Inferior parietal cortex (tissue), 1 donor: Measurements from ENCODE around the gene TUBB4B.
A peak's percentile ranks its signal among the peaks of the same experiment; 100 is the strongest.

Source experiments
- DNase-seq: peaks from one replicate; pipeline ENCODE4 v3.0.0-alpha.2; 2016; ENCODE audit errors: extremely low spot score

TUBB4B gene

DNA sequence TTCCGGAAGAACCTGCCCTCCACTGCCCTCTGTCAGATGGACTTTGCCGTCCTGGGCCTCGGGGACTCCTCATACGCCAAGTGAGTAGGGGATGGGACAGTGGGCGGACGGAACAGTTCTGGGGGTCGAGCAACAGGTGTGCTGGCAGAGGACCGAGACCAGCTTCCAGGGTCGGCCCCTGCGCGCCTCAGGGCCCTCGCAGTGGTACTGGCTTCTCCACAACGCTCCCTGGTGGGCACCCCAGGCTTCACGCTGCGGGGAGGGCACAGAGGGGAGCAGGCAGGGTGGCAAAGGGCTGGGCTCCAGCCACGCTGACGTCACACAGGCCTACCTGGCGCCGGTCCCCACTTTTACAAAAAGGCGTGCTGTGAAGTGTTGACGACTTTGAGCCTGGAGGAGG, 28.6 kb upstream of the TUBB4B start:
- DNase-seq, result no peak

DNA sequence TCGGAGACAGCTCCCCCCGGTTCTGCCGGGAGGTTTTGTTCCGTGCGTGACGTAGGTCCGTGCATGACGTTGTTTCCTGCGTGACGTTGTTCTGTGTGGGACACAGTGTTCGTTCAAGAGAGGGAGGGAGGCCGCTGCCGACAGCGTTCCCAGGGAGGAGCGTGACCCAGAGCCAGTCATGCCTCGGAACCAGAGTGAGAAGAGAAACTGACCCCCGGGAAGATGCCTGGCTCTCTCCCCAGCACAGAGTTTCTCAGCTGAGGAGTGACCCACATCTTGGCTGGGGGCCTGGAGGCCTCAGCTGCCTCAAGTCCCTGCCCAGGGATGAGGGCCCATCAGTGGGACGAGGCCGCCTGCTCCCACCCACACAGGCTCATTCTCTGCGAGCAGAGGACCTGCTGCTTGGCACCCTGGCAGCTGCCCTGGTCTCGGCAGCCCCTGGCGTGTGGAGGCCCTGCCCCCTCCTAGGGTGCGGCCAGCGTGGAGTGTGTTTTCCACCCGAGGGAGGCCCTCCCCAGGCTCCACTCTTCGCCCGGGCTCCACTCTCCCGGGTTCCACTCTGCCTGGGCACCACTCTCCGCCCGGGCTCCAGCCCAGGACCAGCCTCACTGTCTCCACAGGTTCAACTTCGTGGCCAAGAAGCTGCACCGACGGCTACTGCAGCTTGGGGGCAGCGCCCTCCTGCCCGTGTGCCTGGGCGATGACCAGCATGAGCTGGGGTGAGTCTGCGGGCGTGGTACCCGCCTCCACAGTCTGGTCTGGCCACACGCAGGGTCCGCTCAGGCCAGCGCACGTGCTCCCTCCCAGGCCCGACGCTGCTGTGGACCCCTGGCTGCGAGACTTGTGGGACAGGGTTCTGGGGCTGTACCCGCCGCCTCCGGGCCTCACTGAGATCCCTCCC, 27.7 kb upstream of the TUBB4B start:
- DNase-seq, result no peak

DNA sequence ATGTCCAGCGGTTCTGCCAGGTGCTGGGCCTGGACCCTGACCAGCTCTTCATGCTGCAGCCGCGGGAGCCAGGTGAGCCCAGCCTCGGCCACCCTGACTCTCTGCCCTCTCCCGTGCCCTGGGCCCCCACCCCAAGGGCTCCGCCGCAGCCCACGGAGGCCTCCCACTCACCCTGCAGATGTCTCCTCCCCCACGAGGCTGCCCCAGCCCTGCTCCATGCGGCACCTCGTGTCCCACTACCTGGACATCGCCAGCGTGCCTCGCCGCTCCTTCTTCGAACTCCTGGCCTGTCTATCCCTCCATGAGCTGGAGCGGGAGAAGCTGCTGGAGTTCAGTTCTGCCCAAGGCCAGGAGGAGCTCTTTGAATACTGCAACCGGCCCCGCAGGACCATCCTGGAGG, 26.5 kb upstream of the TUBB4B start:
- DNase-seq, result no peak

DNA sequence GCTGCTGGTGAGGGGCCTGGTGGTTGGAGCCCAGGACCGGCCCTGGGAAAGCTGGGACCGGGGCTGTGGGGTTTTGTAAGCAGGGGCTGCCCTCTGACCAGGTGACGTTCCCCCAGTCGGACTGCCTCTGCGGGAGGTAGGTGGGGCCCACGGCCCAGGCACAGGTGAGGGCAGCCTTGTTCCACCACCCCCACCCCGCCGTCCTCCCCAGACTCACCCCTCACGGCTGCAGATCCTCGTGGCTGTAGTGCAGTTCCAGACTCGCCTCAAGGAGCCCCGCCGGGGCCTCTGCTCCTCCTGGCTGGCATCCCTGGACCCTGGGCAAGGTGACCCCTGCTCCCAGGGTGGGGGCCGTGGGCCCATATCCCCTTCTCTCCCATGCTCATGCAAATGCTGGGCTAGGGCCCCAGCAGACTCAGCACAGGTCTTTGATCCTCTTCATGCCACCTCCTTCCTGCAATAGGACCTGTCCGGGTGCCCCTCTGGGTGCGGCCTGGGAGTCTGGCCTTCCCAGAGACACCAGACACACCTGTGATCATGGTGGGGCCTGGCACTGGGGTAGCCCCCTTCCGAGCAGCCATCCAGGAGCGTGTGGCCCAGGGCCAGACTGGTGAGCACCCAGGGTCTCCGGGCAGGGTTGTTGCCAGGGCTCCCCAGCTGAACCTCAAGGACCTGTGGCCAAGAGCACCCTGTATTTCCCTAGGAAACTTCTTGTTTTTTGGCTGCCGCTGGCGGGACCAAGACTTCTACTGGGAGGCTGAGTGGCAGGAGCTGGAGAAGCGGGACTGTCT, 25.7 kb upstream of the TUBB4B start:
- no peak for DNase-seq

DNA sequence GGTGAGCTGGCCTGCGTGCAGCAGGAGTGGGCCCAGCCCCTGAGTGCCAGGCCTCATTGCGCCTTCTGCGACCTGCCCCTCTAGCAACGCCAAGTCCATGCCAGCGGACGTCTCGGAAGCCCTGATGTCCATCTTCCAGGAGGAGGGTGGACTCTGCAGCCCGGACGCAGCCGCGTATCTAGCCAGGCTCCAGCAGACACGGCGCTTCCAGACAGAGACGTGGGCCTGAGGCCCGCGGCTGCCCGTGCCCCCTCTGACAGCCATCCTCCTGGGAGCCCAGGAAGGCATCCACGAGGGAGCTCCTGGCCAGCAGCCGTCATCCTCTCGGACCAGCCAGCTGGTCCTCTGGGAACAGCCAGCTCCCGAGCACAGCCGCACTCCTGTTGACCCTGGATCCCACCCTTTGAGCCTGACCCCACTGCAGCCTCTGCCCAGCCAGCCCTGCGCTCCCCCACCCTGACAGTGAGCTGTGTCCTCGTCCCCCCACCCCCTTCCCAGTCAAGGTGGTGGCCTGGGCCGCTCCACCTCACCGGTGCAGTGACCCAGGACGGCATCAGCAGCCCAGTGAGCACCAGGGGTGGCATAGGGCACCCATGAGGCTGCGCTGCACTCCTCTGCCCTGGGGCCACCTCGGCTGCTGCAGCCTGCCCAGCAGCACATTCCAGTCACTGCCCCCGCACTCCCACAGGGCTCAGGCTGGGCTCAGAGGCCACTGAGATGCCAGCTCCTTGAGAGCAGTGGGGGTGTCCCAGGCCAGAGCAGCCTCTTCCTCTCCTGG, 24.7 kb upstream of the TUBB4B start:
- DNase-seq, result no peak

- DNase-seq, result no peak
Measured at GRCh38 chr9:137217276-137218211, 23.5 kb upstream of the TUBB4B start.

GRCh38 chr9:137218212-137218753, 22.8 kb upstream of the TUBB4B start:
- DNase-seq, result no peak

- no peak for DNase-seq
Measured at GRCh38 chr9:137218754-137219271, 22.3 kb upstream of the TUBB4B start.

DNA sequence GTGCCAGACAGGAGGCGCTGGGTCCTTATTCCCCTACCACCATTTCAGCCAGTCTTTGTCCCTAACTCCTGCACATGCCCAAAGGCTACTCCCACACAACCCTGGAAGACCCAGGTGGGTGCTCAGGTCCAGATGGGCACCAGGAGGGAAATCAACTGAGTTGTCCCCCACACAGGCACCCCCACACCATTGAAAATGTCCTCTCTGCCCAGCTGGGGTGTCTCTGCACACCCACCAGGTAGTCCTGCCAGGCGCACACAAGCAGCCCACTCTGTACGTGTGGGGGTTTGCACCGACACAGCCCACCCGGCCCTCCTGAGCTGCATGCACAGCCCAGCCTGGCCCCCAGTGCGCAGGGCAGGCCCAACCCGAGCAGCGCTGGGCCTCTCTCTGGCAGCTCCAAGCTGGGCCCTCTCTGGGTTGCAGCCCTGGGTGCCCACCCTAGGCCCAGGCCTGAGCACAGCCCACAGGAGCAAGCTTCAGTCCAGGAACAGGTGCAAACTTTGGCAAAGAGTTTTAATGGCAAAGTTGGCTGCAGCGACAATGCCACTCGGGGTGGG, 21.2 kb upstream of the TUBB4B start:
- DNase-seq, result no peak

- no peak for DNase-seq
Measured at GRCh38 chr9:137220317-137221094, 20.6 kb upstream of the TUBB4B start.

DNA sequence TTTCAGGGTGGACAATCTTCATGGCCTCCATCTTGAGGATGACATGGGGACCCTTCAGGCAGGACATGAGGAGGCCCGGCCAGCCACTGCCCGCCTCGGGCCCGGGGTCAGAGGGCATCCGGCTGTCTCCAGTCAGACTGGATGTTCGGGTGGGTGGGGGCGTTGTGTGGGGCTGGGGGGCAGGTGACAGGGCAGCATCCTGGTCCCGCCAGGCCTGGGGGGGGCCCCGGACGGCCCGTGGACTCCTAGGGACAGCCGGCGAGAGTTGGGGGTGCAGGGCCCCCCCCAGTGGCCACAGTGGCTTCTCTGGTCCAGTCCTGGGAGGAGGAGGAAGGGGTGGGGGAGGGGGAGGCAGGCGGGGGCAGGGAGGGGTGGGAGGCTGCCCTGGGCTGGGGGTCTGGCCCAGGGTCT, 20.0 kb upstream of the TUBB4B start:
- no peak for DNase-seq

DNA sequence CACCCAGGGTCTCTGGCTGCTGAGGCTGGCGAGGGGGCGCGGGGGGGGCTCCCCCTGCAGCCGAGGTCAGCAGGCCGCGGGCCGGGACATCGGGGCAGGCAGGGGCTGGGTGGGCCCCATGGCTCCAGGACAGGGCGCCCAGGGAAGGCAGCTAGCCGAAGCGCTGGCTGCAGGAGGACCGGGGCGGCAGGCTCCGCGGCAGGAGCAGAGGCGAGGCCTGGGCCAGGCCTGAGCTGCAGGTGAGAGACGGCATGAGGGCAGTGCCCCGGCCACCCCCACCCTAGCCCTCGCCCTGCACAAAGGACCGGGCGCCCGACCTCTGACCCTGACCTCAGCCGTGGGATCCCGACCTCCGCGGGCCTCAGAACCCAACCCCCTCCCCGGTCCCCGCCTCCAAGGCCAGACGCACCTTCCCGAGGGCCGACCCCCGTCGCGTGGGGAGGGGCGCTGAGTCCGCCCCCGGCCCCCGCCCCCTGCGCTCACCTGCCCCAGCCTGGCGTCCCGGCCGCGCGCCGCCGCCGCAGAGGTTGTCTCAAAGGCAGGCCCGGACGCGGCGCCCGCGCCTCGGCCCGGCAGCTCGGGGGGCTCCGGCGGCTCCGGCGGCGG, 19.5 kb upstream of the TUBB4B start:
- DNase-seq, result no peak

DNA sequence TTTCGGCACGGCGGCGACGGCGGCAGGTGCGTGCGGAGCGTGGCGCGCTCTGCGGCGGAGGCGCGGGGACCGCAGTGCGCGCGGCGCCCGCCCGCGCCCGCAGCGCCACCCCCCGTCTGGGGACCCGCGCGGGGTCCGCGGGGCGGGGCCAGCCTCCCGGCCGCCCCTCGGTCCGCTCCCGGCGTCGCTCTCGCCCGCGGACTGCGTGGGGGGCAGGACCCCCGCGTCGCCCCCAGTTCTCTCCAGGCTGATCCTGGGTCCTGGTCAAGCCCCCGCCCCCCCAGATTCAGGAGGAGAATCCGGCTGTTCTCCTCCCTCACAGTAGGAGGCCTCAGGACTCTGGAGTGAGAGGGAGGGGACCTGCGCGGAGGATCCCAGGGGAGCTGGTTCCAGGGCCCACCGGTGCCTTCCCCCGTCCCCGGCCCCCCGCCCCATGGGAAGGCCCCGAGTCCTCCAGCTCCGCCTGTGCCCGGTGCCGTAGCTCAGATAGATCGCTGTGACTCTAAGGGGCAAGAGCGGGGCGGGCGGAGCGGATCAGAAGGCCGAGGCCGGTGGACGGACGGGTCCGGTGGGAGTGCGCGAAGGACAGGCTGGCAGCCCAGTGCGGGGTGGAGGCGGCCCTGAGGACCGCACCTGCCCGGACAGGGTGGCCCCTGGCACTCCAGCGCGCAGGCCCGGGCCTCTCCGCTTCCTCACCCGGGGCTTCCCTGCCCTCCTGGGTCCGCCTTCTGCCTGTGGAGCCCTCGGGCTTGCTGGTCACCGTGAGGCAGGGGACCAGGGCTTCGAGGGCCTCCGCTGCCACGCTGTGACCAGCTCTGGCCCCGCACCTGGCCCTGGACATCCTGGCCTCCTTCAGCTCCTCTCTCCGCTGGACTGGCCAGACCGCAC, 18.7 kb upstream of the TUBB4B start, which contains the start of gene RNF208:
Gene RNF208, minus strand, starts transcription at position 51 of the 888 bp plus-strand sequence. CDS start 1,028 bp downstream, outside the sequence.
- no peak for DNase-seq

- DNase-seq, result peak; percentile 97
Measured at GRCh38 chr9:137223078-137223970, 17.8 kb upstream of the TUBB4B start.

DNA sequence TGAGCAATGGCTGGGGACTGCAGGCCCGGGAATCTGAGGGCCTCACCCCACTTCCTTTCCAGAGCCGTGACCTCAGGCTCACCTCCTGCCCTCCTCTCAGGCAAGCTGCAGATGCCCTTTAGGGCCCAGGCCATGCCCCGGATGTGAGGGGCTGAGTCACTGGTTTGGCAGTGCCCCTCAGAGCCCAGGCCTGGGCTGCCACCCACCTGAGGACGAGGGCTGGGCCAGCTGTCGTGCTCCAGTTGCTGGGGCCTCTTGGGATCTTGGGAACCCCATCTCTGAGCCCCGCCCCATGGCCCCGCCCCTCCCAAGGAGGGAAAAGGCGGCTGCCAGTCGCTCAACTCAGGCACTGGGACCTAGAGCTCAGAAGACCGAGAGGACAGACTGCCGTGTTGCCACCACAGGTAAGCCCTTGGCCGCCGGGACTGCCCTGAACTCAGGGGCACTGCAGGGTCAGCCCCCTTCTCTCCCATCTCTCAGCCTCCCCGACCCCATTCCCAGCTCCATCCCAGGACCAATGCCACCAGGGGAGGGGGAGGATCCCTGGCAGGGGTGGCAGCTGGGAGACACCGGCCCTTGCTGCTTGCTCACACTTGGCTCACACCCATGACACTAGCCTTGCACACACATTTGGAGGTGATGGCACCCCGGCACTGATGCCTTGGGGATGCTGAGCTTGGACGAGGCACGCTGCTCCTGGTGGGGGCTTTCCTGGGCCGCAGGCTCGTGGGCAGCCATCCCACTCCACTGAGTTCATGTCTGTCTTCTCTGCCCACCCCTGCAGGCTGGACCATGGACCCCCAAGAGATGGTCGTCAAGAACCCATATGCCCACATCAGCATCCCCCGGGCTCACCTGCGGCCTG, 16.0 kb upstream of the TUBB4B start, which contains the start of gene CYSRT1:
Gene CYSRT1, plus strand, starts transcription at position 345 of the 865 bp plus-strand sequence. Its CDS starts 448 bp downstream, at position 793.
- no peak for DNase-seq
